Thyroid gland (tissue), 4 donors: ENCODE data around the gene CFAP46. TPM values are rescaled to one million over a fixed set of nuclear protein-coding genes. Genes with fewer than 3 reads are reported as not detected.

ENCODE experiments used
- DNase-seq, 2 donors: peaks; one replicate each; pipeline ENCODE4 v3.0.0-alpha.2; 2019
- H3K27ac ChIP-seq, 3 donors: fragments of 200-600 bp; sonication (generic); 1 replicate in 2 of 3; 2 replicates in 1 of 3; pipeline ENCODE4 v1.5.1; 2016 to 2019; ENCODE audit warnings: mild to moderate bottlenecking in 1 of 3, moderate library complexity in 1 of 3
- H3K27me3 ChIP-seq: fragments of 200-600 bp; sonication (generic); one replicate; pipeline ENCODE4 v1.5.1; 2019
- H3K36me3 ChIP-seq, 2 donors: fragments of 200-600 bp; sonication (generic); one replicate each; pipeline ENCODE4 v1.5.1; 2016 to 2019
- H3K4me1 ChIP-seq, 2 donors: fragments of 200-600 bp; sonication (generic); one replicate each; pipeline ENCODE4 v1.5.1; 2017 to 2019
- H3K4me3 ChIP-seq, 3 donors: fragments of 200-600 bp; sonication (generic); replicated peaks in 1 of 3; 1 replicate in 2 of 3; 2 replicates in 1 of 3; pipeline ENCODE4 v1.5.1; 2016; ENCODE audit warnings: mild to moderate bottlenecking in 1 of 3
- H3K9me3 ChIP-seq: fragments of 200-600 bp; sonication (generic); one replicate; pipeline ENCODE4 v1.5.1; 2017
- POLR2A ChIP-seq, 2 donors: fragments of 450-650 bp; IDR thresholded peaks; one replicate each; pipeline ENCODE4 v1.6.1; 2017; ENCODE audit warnings: antibody characterized with exemption in 2 of 2, mild to moderate bottlenecking in 2 of 2, moderate library complexity in 1 of 2
- WGBS, 2 donors: methylation state at CpG; one replicate each; pipeline ENCODE4 v1.1.5; 2017; 5-methylcytosine and 5-hydroxymethylcytosine counted together
- intact Hi-C: fragments of 100-400 bp; cut with DNase I; formaldehyde crosslinking; loops from one replicate; pipeline ENCODE4 v1.15.1; 2023
- total RNA-seq, 4 donors: library from RNA; depleted of rRNA; stranded (reverse); fragments of >200 nt; gene quantifications; one replicate each; pipeline ENCODE4 v1.2.3, GENCODE V29; 2016
- TF ChIP-seq, protein P1 (sequence below), 6 experiments: fragments of 200-600 bp in 3 of 6; fragments of 450-650 bp in 3 of 6; sonication (generic) in 3 of 6; IDR thresholded peaks; one replicate each; pipeline ENCODE4 v1.5.1; 2016 to 2019; ENCODE audit warnings: antibody characterized with exemption in 6 of 6, mild to moderate bottlenecking in 2 of 6, inconsistent platforms in 1 of 6, moderate library complexity in 1 of 6

Gene CFAP46
- total RNA-seq, 4 donors from 2014 or later, result 3.6 to 12.7 (median 9.1) TPM

DNA sequence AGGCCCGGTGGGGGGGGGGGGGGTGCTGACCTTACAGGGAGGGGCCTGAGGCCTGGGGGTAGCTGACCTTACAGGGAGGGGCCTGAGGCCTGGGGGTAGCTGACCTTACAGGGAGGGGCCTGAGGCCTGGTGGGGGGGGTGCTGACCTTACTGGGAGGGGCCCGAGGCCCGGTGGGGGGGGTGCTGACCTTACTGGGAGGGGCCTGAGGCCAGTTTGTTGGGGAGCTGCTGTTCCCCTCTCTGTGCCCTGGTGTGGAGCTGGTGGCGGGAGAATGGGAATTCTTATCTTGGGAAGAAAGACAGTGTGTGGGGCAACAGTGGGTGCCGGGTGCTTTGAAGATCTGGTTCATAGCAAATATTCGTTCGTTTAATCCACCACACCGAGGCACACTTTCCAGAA, 46.6 kb upstream of the CFAP46 start:
- no peak overlapping the region for H3K27ac ChIP-seq
- H3K9me3 ChIP-seq, result no peaks in the 10 kb centered on the region
- TF ChIP-seq, protein P1, sequence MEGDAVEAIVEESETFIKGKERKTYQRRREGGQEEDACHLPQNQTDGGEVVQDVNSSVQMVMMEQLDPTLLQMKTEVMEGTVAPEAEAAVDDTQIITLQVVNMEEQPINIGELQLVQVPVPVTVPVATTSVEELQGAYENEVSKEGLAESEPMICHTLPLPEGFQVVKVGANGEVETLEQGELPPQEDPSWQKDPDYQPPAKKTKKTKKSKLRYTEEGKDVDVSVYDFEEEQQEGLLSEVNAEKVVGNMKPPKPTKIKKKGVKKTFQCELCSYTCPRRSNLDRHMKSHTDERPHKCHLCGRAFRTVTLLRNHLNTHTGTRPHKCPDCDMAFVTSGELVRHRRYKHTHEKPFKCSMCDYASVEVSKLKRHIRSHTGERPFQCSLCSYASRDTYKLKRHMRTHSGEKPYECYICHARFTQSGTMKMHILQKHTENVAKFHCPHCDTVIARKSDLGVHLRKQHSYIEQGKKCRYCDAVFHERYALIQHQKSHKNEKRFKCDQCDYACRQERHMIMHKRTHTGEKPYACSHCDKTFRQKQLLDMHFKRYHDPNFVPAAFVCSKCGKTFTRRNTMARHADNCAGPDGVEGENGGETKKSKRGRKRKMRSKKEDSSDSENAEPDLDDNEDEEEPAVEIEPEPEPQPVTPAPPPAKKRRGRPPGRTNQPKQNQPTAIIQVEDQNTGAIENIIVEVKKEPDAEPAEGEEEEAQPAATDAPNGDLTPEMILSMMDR (IDR thresholded peaks at IDR 0.05), result no peak
- no peak for TF ChIP-seq POLR2A (IDR thresholded peaks at IDR 0.05)
- 89 to 90% methylated on average over 7 of the region's 8 CpGs for WGBS, 2 donors
- no peaks in the 10 kb centered on the region for H3K36me3 ChIP-seq
- intact Hi-C loops, result no loop called here
- DNase-seq, result no peak
- H3K4me1 ChIP-seq, result no peaks in the 10 kb centered on the region
- H3K4me3 ChIP-seq, result no peak overlapping the region
- H3K27me3 ChIP-seq, result no peaks in the 10 kb centered on the region

DNA sequence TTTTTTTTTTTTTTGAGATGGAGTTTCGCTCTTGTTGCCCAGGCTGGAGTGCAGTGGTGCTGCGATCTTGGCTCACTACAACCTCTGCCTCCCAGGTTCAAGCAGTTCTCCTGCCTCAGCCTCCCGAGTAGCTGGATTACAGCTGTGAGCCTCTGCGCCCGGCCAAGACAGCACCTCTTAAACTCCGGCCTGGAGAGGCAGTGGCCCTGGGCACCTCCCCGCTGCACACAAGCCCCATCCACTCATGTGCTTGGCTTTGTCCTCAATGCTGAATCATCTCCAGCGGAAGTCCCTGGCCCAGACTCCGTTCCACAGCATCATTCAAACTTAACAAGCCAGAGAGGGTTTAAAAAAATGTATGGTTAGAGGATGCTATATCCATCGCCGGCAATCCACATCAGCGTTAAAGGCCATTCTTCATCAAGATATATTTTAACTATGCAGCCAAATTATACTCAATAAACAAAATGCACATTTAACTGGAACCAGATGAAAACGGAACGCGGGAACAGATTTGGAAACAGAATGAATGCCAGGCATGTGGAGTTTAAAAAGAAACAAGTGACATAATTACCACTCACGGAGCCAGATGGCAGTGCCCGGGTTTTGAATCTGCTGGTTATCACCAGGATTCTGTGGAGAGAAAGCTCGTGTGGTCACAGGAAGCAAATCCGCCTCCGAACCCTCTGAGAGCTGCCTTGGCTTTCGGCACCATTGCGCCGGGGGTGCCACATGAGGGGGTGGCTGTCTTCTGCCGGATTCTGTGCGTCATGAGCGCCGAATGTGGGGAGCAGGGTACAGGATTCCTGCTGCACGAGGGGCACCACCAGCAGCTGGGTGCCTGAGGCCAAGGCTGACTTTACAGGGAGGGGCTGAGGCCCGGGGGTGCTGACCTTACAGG, 45.6 kb upstream of the CFAP46 start:
- Histone ChIP-seq H3K4me1 (no peaks in the 10 kb centered on the region), H3K9me3 (no peaks in the 10 kb centered on the region), H3K36me3 (no peaks in the 10 kb centered on the region), H3K27me3 (no peaks in the 10 kb centered on the region), H3K4me3 (no peak overlapping the region), H3K27ac (no peak overlapping the region)
- TF ChIP-seq, protein P1 (IDR thresholded peaks at IDR 0.05), result no peak
- TF ChIP-seq POLR2A (IDR thresholded peaks at IDR 0.05), result no peak
- WGBS, 2 donors, result 63 to 68% methylated on average over 28 of the region's 29 CpGs
- intact Hi-C loops, result no loop called here
- DNase-seq, result no peak

DNA sequence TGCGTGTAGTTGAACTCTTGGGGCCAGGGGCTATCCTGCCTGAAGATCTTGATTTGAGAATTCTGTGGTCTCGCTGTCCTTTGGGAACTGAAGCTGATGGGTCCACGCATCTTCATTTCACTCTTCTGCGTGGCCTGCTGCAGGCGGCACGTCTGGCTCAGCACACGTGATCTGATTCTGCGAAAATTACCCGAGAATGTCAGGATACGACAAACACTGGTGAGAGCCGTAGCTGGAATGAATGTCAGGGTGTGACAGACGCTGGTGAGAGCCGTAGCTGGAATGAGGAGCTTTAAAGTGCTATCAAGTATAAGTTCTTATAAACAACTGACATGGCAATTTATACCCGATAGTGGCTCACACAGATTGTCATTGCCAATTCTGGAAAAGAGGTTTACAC, 44.6 kb upstream of the CFAP46 start:
- Histone ChIP-seq H3K36me3 (no peaks in the 10 kb centered on the region), H3K27me3 (no peaks in the 10 kb centered on the region), H3K27ac (no peak overlapping the region), H3K9me3 (no peaks in the 10 kb centered on the region), H3K4me1 (no peaks in the 10 kb centered on the region), H3K4me3 (no peak overlapping the region)
- intact Hi-C loops, result no loop called here
- DNase-seq, result no peak
- WGBS, 2 donors, result 77 to 79% methylated on average over 14 of the region's 14 CpGs
- TF ChIP-seq, protein P1 (IDR thresholded peaks at IDR 0.05), result no peak

DNA sequence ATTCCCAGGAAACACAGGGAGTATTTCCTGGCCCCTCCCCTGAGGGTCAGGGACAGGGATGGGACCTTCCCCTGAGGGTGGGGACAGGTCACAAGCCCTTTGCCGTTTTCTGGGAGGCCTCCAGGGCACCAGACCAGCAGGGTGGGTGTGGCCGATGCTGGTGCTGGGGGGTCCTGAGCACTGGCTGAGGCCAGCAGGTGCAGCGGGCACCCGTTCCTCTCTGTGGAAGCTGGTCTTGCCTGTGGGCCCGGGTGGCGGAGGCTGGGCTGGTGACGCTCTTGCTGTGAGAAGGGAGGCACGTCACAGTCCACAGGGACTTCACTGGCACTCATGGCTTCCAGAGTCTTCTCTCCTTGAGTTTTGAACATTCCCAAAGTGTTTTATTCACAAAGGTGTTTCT, 44.2 kb upstream of the CFAP46 start:
- no peak for TF ChIP-seq POLR2A (IDR thresholded peaks at IDR 0.05)
- TF ChIP-seq, protein P1 (IDR thresholded peaks at IDR 0.05), result no peak
- WGBS, 2 donors, result 82 to 86% methylated on average over 5 to 6 of the region's 8 CpGs
- Histone ChIP-seq H3K27ac (no peak overlapping the region), H3K9me3 (no peaks in the 10 kb centered on the region), H3K4me1 (no peaks in the 10 kb centered on the region), H3K4me3 (no peak overlapping the region), H3K36me3 (no peaks in the 10 kb centered on the region), H3K27me3 (no peaks in the 10 kb centered on the region)
- intact Hi-C loops, result no loop called here
- DNase-seq, result no peak

DNA sequence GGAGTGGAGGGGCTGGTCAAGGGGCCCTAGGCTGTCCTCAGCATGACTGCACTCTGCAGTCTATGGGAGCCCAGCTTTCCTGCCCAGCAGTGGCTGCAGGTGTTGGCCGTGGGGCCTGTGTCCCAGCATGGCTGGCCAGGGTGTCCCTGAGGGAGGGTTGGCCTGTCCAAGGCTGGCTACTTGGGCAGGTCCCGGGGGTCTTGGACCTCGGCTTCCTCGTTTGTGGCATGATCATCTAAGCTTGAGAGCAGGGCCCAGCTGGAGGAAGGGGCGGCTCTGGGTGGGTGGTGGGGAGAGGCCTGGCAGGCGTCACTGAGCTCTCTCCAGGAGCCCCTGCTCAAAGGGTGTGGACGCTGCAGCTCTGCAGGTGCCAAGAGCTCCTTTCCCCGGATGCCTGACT, 43.7 kb upstream of the CFAP46 start:
- intact Hi-C loops, result no loop called here
- no peak overlapping the region for H3K4me3 ChIP-seq
- no peaks in the 10 kb centered on the region for H3K27me3 ChIP-seq
- no peak for DNase-seq
- H3K36me3 ChIP-seq, result no peaks in the 10 kb centered on the region
- H3K4me1 ChIP-seq, result no peaks in the 10 kb centered on the region
- WGBS, 2 donors, result 59% methylated on average over 8 of the region's 8 CpGs; no CpG with 5 or more reads in 1 of the 2 donors
- no peak overlapping the region for H3K27ac ChIP-seq
- no peaks in the 10 kb centered on the region for H3K9me3 ChIP-seq
- TF ChIP-seq, protein P1 (IDR thresholded peaks at IDR 0.05), result no peak
- no peak for TF ChIP-seq POLR2A (IDR thresholded peaks at IDR 0.05)
